ENCODE measurements around the gene ITGA7. TPM values are rescaled to one million over a fixed set of nuclear protein-coding genes. Genes with fewer than 3 reads are reported as not detected.

ITGA7 gene
- total RNA-seq, 4 donors from 2014 or later: 9.5 to 20.6 (median 15.8) TPM

DNA sequence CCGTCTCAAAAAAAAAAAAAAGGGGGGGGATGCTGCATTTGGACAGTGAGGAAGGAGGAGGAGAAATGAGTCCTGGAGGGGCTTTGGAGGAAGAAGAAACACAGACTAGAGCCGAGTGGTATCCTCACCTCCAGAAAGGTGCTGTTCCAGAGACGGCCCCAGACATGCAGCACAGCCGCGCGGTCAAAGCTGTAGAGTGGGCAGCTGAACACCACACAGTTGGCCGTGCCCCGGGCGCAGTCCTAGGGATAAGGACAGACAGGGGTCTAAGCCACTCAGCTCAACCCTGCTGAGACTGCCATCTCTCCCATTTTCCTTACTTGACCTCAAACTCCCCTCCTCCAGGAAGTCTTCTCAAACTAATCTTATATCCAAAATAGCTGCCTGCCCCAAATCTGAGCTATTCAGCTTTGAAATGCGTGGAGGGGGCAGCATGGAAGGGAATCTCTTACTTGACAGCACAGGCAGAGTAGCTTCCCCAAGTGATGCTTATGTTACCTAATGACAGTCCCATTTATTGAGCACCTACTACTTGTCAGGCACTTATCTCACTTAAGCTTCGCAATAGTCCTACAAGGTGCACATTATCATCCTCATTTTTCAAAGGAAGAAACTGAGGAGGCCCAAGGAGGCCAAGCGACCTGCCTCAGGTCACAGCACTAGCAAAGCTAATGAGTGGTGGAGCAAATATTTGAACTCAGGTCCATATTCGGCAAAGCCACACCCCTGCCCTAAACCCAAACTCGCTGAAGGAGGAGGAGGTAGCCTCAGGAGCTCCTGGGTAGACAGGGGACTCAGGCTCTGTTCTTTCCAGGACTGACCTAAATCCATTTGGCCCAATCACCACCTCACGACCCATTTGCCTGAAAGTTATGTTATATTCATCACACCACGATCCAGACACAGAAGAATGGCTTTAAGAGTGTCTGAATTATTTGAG, 18.7 kb downstream of the ITGA7 start:
- TF ChIP-seq EP300 (IDR thresholded peaks at IDR 0.05) (no peak), POLR2A (IDR thresholded peaks at IDR 0.05) (no peak), POLR2AphosphoS5 (IDR thresholded peaks at IDR 0.05) (no peak)
- TF ChIP-seq, protein P1, sequence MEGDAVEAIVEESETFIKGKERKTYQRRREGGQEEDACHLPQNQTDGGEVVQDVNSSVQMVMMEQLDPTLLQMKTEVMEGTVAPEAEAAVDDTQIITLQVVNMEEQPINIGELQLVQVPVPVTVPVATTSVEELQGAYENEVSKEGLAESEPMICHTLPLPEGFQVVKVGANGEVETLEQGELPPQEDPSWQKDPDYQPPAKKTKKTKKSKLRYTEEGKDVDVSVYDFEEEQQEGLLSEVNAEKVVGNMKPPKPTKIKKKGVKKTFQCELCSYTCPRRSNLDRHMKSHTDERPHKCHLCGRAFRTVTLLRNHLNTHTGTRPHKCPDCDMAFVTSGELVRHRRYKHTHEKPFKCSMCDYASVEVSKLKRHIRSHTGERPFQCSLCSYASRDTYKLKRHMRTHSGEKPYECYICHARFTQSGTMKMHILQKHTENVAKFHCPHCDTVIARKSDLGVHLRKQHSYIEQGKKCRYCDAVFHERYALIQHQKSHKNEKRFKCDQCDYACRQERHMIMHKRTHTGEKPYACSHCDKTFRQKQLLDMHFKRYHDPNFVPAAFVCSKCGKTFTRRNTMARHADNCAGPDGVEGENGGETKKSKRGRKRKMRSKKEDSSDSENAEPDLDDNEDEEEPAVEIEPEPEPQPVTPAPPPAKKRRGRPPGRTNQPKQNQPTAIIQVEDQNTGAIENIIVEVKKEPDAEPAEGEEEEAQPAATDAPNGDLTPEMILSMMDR (IDR thresholded peaks at IDR 0.05): no peak
- Histone ChIP-seq H3K9me3 (no peaks in the 10 kb centered on the region), H3K4me1 (no peaks in the 10 kb centered on the region), H3K36me3 (peaks cover 4% of the 10 kb centered on the region), H3K27ac (no peak overlapping the region), H3K4me3 (no peak overlapping the region), H3K27me3 (peaks cover 7% of the 10 kb centered on the region)
- 92% methylated on average over 16 of the region's 16 CpGs for WGBS
- peak in 1 of 2 donors; percentile 25 for DNase-seq (ENCODE audit: low spot score in 2 of 2)

- no peak overlapping the region for H3K27ac ChIP-seq
- no peaks in the 10 kb centered on the region for H3K4me1 ChIP-seq
- no peaks in the 10 kb centered on the region for H3K9me3 ChIP-seq
- no peaks in the 10 kb centered on the region for H3K36me3 ChIP-seq
- H3K27me3 ChIP-seq: peaks cover 7% of the 10 kb centered on the region
- no peak overlapping the region for H3K4me3 ChIP-seq
- TF ChIP-seq POLR2A (IDR thresholded peaks at IDR 0.05): no peak
- TF ChIP-seq, protein P1 (IDR thresholded peaks at IDR 0.05): no peak
- no peak for TF ChIP-seq EP300 (IDR thresholded peaks at IDR 0.05)
- no peak for TF ChIP-seq POLR2AphosphoS5 (IDR thresholded peaks at IDR 0.05)
- no peak for DNase-seq (ENCODE audit: low spot score in 2 of 2)
Observed at GRCh38 chr12:55687746-55688145, 20.0 kb downstream of the ITGA7 start.

GRCh38 chr12:55686366-55687010, 21.2 kb downstream of the ITGA7 start:
- no peak overlapping the region for H3K4me3 ChIP-seq
- H3K27ac ChIP-seq: no peak overlapping the region
- H3K27me3 ChIP-seq: peaks cover 9% of the 10 kb centered on the region
- no peaks in the 10 kb centered on the region for H3K36me3 ChIP-seq
- no peak for TF ChIP-seq POLR2AphosphoS5 (IDR thresholded peaks at IDR 0.05)
- TF ChIP-seq EP300 (IDR thresholded peaks at IDR 0.05): no peak
- TF ChIP-seq POLR2A (IDR thresholded peaks at IDR 0.05): no peak
- TF ChIP-seq, protein P1 (IDR thresholded peaks at IDR 0.05): no peak
- peak in 1 of 2 donors; percentile 21 for DNase-seq (ENCODE audit: low spot score in 2 of 2)
- H3K4me1 ChIP-seq: peaks cover 4% of the 10 kb centered on the region
- WGBS: 89% methylated on average over 9 of the region's 9 CpGs
- H3K9me3 ChIP-seq: no peaks in the 10 kb centered on the region

DNA sequence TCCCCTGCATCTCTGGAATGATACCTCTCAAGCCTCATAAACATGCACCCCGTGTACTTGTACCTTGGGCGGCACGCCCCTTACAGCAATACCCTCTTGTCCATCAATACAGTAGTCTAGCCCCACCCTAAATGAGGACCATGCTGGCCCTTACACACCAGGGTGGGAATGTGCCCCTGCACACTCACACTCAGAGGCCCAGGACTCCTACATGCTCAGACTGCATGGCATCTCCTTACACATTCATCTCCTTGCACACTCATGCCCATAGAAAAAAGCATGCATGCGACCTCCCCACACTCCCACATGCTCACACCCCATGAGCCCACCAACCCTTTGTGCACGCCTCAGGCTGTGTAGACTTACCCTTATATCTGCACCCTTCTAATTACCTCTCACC, 22.0 kb downstream of the ITGA7 start:
- Histone ChIP-seq H3K4me3 (no peak overlapping the region), H3K9me3 (no peaks in the 10 kb centered on the region), H3K4me1 (peaks cover 9% of the 10 kb centered on the region), H3K27me3 (peaks cover 9% of the 10 kb centered on the region), H3K36me3 (no peaks in the 10 kb centered on the region), H3K27ac (no peak overlapping the region)
- TF ChIP-seq, protein P1 (IDR thresholded peaks at IDR 0.05): no peak
- TF ChIP-seq POLR2AphosphoS5 (IDR thresholded peaks at IDR 0.05) (no peak), EP300 (IDR thresholded peaks at IDR 0.05) (no peak), POLR2A (IDR thresholded peaks at IDR 0.05) (no peak)
- no peak for DNase-seq (ENCODE audit: low spot score in 2 of 2)
- WGBS: 92% methylated on average over 5 of the region's 5 CpGs

- no peak for DNase-seq (ENCODE audit: low spot score in 2 of 2)
- TF ChIP-seq, protein P1 (IDR thresholded peaks at IDR 0.05): no peak
- no peak for TF ChIP-seq POLR2AphosphoS5 (IDR thresholded peaks at IDR 0.05)
- no peak for TF ChIP-seq POLR2A (IDR thresholded peaks at IDR 0.05)
- no peak for TF ChIP-seq EP300 (IDR thresholded peaks at IDR 0.05)
- Histone ChIP-seq H3K27me3 (peaks cover 9% of the 10 kb centered on the region), H3K4me1 (peaks cover 9% of the 10 kb centered on the region), H3K4me3 (no peak overlapping the region), H3K27ac (no peak overlapping the region), H3K36me3 (no peaks in the 10 kb centered on the region), H3K9me3 (no peaks in the 10 kb centered on the region)
- 94% methylated on average over 18 of the region's 20 CpGs for WGBS
Observed at GRCh38 chr12:55684761-55685370, 22.8 kb downstream of the ITGA7 start.
